GM18502 (cell line): Measurements from ENCODE around the gene NEO1.
"Not testable (repeated sequence)": the region's sequence is repeated elsewhere in the genome, so short reads cannot be mapped to it uniquely, and the experiment has no call there.

Experiments used
- ATAC-seq: cut with Tn5 transposase; IDR thresholded peaks from one replicate; pipeline ENCODE4 v1.9.1; 2021; ENCODE audit warnings: mild to moderate bottlenecking; ENCODE audit not compliant: unreplicated experiment, poor library complexity

Gene NEO1

GRCh38 chr15:73190189-73190601 is 137.9 kb downstream of the NEO1 start:
- ATAC-seq: no peak

GRCh38 chr15:73195166-73195565 is 142.9 kb downstream of the NEO1 start:
- ATAC-seq: no peak

GRCh38 chr15:73196113-73196512 is 143.8 kb downstream of the NEO1 start:
- no peak for ATAC-seq

- no peak for ATAC-seq
These were observed 148.1 kb downstream of the NEO1 start for GRCh38 chr15:73200339-73200738.

GRCh38 chr15:73210630-73211029 is 158.4 kb downstream of the NEO1 start:
- no peak for ATAC-seq

GRCh38 chr15:73212424-73212823 is 160.2 kb downstream of the NEO1 start:
- no peak for ATAC-seq

- not testable (repeated sequence) for ATAC-seq
These were observed 169.2 kb downstream of the NEO1 start for GRCh38 chr15:73221450-73221849.

GRCh38 chr15:73225358-73226015 is 173.2 kb downstream of the NEO1 start:
- ATAC-seq: no peak

GRCh38 chr15:73226093-73226814 is 174.0 kb downstream of the NEO1 start:
- ATAC-seq: no peak

GRCh38 chr15:73227433-73228056 is 175.3 kb downstream of the NEO1 start:
- no peak for ATAC-seq

- no peak for ATAC-seq
These were observed 175.9 kb downstream of the NEO1 start for GRCh38 chr15:73228128-73228646.

GRCh38 chr15:73231661-73232419 is 179.6 kb downstream of the NEO1 start:
- ATAC-seq: no peak

GRCh38 chr15:73232776-73233175 is 180.5 kb downstream of the NEO1 start:
- ATAC-seq: no peak

- ATAC-seq: no peak
These were observed 181.4 kb downstream of the NEO1 start for GRCh38 chr15:73233623-73234022.

GRCh38 chr15:73237910-73238309 is 185.6 kb downstream of the NEO1 start:
- no peak for ATAC-seq

GRCh38 chr15:73239564-73240215 is 187.4 kb downstream of the NEO1 start:
- no peak for ATAC-seq

GRCh38 chr15:73240866-73241499 is 188.7 kb downstream of the NEO1 start:
- no peak for ATAC-seq

- no peak for ATAC-seq
These were observed 192.1 kb downstream of the NEO1 start for GRCh38 chr15:73244333-73244732.

- ATAC-seq: no peak
These were observed 194.2 kb downstream of the NEO1 start for GRCh38 chr15:73246439-73246838.

GRCh38 chr15:73246898-73247297 is 194.6 kb downstream of the NEO1 start:
- ATAC-seq: no peak
